Muscle layer of colon (tissue), 2 donors: ENCODE data around the gene MINAR1.
A peak's percentile ranks its signal among the peaks of the same experiment; 100 is the strongest.
"Not testable (repeated sequence)": the region's sequence is repeated elsewhere in the genome, so short reads cannot be mapped to it uniquely, and the experiment has no call there.

Experiments
- H3K27ac ChIP-seq: one replicate; pipeline ENCODE4 v1.7.0; 2013; ENCODE audit warnings: low read depth, mild to moderate bottlenecking, low read length, moderate library complexity
- H3K27me3 ChIP-seq, 2 donors: one replicate each; pipeline ENCODE4 v1.7.0; 2013; ENCODE audit warnings: low read length in 2 of 2, mild to moderate bottlenecking in 2 of 2; ENCODE audit not compliant: insufficient read depth in 2 of 2, control insufficient read depth in 1 of 2
- H3K36me3 ChIP-seq: one replicate; pipeline ENCODE4 v1.7.0; 2013; ENCODE audit warnings: mild to moderate bottlenecking, low read length; ENCODE audit not compliant: insufficient read depth
- H3K4me1 ChIP-seq: one replicate; pipeline ENCODE4 v1.7.0; 2013; ENCODE audit warnings: mild to moderate bottlenecking, low read length; ENCODE audit not compliant: insufficient read depth
- H3K4me3 ChIP-seq, 2 donors: one replicate each; pipeline ENCODE4 v1.7.0; 2013; ENCODE audit warnings: low read length in 2 of 2, low read depth in 1 of 2, mild to moderate bottlenecking in 1 of 2, moderate library complexity in 1 of 2
- H3K9ac ChIP-seq: one replicate; pipeline ENCODE4 v1.7.0; 2013; ENCODE audit warnings: low read length
- H3K9me3 ChIP-seq: one replicate; pipeline ENCODE4 v1.7.0; 2013; ENCODE audit warnings: mild to moderate bottlenecking, low read length
- donor health status: abdominal sarcoma.
- donor health status: Adenocarcinoma of cecum.

Gene MINAR1

DNA sequence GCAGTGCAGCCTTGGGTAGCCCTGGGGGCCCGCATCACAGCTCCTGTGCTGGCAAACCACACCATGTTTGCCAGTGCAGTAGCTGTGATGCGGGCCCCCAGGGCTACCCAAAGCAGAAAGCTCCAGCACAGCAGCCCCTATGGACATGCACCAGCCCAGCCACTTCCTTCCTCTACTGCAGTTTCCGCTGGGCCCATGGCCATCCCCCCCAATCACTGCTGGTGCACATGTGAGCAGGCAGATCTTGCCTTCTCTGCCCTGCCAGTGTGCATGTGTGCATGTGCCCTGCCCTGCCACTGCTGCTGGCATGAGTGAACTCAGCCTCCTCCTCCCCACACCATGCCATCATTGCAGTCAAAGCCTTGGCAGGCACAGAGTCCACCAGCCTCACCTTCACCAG is 20.1 kb upstream of the MINAR1 start:
- H3K4me3 ChIP-seq = no peak overlapping the region
- H3K4me1 ChIP-seq = no peaks in the 10 kb centered on the region
- no peak overlapping the region for H3K27ac ChIP-seq

DNA sequence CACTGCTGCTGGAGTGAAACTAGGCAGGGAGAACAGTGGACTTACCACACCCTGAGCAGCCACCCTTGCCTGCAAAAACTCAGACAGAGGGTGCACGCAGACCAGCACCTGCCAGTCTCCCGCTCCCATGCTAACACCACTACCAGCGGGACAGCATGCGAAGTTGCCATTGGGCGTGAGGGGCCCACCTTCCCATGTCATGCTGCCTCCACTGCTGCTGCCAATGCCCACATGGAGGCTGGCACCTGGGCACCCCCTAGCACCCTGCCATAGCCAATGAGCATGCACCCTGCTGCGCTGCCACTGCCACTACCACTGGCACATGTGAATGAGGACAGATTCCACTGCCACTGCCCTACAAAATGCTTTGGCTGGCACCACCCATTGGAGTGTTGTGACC is 19.7 kb upstream of the MINAR1 start:
- no peaks in the 10 kb centered on the region for H3K36me3 ChIP-seq
- H3K27ac ChIP-seq = no peak overlapping the region
- no peaks in the 10 kb centered on the region for H3K27me3 ChIP-seq
- H3K9ac ChIP-seq = no peak overlapping the region
- H3K4me1 ChIP-seq = no peaks in the 10 kb centered on the region
- no peaks in the 10 kb centered on the region for H3K9me3 ChIP-seq
- no peak overlapping the region for H3K4me3 ChIP-seq

More for the DNA sequence above, 20.1 kb upstream of the MINAR1 start:
- H3K9ac ChIP-seq = no peak overlapping the region
- H3K9me3 ChIP-seq = no peaks in the 10 kb centered on the region
- H3K27me3 ChIP-seq = no peaks in the 10 kb centered on the region
- no peaks in the 10 kb centered on the region for H3K36me3 ChIP-seq

DNA sequence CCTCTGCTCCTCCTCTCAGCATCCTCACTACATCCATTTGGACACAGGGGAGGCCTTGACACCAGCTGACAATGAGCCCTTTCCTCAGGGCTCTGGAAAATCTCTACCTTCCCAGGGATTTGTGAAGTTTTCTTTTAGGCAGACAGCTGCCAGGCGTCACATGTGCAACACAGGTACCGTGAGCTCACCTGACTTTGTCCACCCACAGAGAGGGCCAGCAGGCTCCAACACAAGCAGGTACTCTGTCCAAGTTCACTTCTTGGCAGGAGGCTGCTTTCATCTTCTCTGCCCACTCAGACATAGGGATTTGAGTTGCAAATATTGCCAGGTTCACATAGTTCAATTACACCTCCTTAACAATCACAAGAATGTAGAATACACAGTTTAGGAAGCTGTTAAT is 15.3 kb upstream of the MINAR1 start:
- Histone ChIP-seq H3K9me3 (no peaks in the 10 kb centered on the region), H3K4me3 (no peak overlapping the region), H3K4me1 (no peaks in the 10 kb centered on the region), H3K27ac (no peak overlapping the region), H3K36me3 (no peaks in the 10 kb centered on the region), H3K27me3 (peaks cover 0 to 5% of the 10 kb centered on the region in 2 donors), H3K9ac (no peak overlapping the region)

DNA sequence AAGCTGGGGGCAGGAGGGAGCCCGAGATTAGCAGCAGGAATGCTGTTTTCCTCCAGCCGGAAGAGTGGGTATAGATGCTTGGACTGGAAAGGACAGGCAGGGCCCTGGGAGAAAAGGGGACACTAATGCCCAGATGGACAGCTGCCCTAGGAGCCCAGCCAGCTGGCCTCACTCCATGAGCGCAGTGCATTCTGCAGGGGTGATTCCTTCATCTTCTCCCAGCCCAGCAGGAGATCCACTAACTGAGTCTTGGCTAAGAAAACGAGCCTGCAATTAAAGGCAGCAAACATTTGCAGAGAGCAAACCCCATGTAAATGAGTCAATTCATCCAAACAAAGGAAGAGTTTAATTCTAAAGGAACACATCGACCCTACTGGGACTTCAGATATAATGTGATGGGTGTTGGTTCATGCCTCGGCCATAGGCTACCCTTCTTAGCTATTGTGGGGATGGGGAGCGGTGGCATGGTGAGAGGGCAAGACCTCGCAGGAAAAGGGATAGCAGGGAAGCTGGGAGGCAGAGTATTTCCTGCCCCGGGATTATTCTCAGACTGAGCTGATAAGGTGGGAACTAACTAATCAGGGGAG is 13.3 kb upstream of the MINAR1 start:
- no peak overlapping the region for H3K4me3 ChIP-seq
- H3K4me1 ChIP-seq = no peaks in the 10 kb centered on the region
- H3K9me3 ChIP-seq = no peaks in the 10 kb centered on the region
- H3K27me3 ChIP-seq = peaks cover 0 to 5% of the 10 kb centered on the region in 2 donors
- H3K27ac ChIP-seq = no peak overlapping the region
- H3K9ac ChIP-seq = no peak overlapping the region
- H3K36me3 ChIP-seq = no peaks in the 10 kb centered on the region

DNA sequence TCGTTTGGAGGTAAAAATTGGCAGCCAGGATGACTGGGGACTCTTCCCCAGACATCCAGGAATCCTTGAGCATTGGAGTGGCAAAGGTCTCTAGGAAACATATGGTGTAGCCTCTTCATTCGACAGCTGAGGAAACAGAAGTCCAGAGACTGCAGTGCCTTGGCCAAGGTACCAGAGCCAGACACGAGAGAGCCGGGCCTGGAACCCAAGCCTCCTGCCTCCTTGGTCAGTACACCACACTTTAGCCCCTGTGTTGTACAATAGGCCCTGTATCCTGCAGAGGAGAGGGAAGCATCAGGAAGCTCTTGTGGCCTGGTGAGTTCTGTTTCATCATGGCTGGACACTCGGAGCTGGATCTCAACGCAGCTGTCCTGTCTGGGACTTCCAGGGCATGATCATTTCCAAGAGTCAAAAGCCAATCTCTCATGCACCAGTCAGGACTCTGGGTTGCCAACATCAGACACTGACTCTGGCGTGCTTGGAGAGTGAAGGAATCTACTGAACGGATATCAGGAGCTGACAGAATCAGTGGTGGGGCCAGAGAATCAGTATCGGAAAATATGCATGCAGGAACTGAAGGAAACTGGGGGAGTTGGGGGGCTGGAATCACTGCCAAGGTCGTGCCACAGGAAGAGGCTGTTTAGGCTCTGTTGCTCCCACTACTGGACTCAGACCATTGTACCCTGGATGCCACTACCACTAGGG is 6.4 kb upstream of the MINAR1 start:
- no peak overlapping the region for H3K27ac ChIP-seq
- no peaks in the 10 kb centered on the region for H3K36me3 ChIP-seq
- no peak overlapping the region for H3K4me3 ChIP-seq
- no peaks in the 10 kb centered on the region for H3K4me1 ChIP-seq
- no peaks in the 10 kb centered on the region for H3K9me3 ChIP-seq
- no peak overlapping the region for H3K9ac ChIP-seq
- H3K27me3 ChIP-seq = peaks cover 11% of the 10 kb centered on the region in 2 donors

DNA sequence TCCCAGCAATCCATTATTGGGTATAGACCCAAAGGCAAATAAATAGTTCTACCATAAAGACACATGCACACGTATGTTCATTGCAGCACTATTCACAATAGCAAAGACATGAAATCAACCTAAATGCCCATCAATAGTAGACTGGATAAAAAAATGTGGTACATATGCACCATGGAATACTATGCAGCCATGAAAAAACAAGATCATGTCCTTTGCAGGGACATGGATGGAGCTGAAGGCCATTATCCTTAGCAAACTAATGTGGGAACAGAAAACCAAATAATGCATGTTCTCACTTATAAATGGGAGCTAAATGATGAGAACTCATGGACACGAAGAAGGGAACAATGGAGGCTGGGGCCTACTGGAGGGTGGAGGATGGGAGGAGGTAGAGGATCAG is 5.2 kb upstream of the MINAR1 start:
- H3K4me1 ChIP-seq, H3K4me3 ChIP-seq, H3K27ac ChIP-seq, H3K9ac ChIP-seq, H3K36me3 ChIP-seq, H3K9me3 ChIP-seq: not testable (repeated sequence)
- H3K27me3 ChIP-seq = peaks cover 16 to 22% of the 10 kb centered on the region in 2 donors

DNA sequence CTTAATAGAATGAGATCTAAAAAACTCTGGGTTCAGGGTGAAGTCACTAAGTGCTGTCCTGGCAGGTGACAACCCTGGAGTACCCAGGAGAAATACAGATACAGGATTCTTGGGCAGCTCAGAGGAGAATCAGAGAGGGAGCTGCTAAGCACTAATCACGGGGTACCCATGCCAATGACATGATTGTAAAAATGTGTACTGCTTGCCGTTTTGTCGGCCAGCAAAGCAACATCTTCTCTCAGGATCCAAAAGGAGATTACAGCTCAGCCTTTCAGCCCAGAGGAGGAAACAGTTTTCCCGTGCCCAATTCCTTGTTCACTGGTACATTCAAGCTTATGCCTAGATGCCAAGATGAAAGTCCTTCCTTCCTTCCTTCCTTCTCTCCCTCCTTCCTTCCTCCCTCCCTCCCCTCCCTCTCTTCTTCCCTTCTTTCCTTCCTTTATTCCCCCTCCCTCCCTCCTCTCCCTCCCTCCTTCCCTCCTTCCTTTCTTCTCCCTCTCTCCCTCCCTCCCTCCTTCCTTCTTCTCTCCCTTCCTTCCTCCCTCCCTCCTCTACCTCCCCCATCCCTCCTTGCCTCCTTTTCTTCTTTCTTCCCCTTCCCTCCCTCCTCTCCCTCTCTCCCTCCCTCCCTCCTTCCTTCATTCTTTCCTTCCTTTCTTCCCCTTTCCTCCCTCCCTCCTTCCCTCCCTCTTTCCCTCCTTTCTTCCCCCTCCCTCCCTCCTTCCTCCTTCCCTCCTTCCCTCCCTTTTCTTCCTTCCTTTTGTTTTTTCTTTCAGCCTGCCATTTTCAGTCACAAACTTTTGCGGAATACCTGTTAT is 4.1 kb upstream of the MINAR1 start:
- Histone ChIP-seq H3K4me1 (peaks cover 5% of the 10 kb centered on the region), H3K27me3 (peaks cover 16 to 33% of the 10 kb centered on the region in 2 donors), H3K27ac (no peak overlapping the region), H3K9ac (no peak overlapping the region), H3K36me3 (no peaks in the 10 kb centered on the region), H3K4me3 (no peak overlapping the region), H3K9me3 (no peaks in the 10 kb centered on the region)

DNA sequence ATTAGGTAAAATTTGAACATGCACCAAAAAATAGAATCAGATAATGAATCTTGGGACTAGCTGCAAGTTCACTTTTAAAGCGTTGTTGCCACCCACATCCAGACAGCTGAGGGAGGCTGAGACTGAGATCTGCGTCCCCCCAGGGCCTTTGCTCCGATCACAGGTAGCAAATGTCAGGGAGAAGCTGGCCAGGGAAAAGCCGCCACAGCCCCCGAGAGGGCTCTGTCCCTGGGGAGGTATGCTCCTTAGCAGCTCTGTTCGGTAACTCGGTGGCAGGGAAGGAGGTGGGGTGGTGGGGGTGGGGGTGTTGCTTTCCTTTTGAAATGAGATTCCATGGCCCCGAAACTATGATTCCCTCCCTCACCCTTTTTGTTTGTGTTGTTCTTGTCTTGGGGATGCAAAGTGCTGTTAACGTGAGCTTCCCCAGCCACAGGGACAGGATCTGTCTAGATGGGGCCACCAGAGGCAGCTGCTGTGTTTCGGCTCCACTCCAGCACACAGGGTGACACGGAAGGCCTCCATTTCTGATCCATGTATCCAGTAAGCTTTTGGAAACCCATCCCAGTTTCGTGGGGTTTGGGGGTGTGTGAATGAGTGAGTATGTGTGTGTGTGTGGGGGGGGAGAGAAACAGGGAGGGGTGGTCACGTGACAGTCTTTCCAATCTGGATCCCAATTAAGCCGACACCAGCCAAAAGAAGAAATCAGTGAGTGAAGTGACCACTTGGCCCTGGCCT is 1.1 kb upstream of the MINAR1 start:
- Histone ChIP-seq H3K9me3 (no peaks in the 10 kb centered on the region), H3K27ac (no peak overlapping the region), H3K4me1 (peaks cover 5% of the 10 kb centered on the region), H3K9ac (no peak overlapping the region), H3K4me3 (no peak overlapping the region), H3K36me3 (no peaks in the 10 kb centered on the region), H3K27me3 (peaks cover 16 to 44% of the 10 kb centered on the region in 2 donors)

DNA sequence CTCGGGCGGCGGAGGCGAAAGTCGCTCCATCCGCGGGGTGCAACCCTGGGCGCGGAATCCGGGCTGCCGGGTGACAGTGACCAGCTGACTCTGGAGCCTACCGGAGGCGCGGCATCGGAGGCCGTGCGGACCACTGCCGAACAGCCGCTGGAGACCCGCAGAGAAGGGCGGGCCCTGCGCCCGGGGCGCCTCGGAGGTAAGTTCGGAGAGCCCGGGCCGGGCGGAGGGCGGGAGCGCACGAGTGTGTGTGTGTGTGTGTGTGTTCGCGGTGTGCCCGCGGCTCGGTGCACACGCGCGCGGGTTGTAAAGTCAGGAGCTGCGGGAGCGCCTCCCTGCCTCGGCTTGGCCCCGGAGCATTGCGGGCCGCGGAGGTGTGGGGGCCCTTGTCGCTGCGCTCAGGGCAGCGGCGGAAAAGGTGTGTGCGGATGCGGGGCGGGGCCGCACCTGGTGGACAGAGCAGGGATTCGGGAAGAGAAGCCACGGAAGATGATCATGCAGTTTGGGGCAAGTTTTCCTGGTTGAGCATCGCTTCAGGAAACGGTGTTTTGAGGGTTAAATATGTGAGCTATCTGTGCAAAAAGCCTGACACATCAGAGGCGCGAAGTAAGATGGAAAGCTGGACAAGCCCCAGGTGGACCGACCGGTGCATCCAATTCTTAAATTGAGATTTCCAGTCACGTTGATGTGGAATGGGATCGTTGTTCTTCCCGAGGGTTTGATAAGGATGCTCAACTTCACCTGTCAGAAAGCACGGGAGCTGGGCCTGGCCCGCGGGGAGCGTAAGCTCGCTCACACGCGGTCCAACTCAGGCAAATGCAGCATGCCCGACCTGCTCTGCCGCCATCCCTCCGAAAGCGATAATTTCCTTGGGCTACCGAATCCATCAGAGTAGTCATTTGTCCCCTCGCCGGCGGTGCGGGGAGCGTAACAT is 474 bp downstream of the MINAR1 start:
- peaks cover 16 to 44% of the 10 kb centered on the region in 2 donors for H3K27me3 ChIP-seq
- H3K27ac ChIP-seq = no peak overlapping the region

DNA sequence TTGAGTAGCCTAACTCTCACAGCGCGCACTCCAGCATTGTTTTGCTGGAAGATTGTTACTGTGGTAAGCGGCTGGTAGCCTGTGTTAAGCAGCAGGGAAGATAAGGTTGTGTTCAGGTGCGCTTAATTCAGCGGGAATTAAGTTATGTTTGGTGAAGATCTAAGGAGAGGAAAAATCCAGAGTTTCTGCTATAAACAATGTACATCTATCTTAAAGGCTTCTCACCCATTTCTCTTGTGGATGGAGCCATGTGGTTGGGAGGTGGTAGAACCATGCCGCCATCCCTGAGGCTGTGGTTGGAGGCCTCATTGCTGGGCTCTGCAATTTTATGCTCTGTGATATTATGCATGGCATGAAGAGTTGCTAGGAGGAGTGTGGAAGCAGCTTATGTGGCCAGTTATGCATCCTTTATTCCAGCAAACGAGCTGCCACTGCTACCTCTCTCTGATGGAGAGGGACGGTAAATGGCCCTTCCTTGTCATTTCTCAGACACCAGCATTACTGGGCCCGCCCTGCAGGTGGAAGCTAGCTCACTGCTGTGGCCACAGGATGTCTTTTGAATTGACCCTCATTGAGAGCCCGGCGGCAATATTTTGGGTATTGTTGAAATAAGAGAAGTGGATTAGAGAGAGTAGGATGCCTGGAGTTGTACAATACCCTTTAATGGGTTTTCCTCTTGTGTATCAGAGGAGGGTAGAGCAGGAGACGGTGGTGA is 1.3 kb downstream of the MINAR1 start:
- Histone ChIP-seq H3K27me3 (peaks cover 16 to 44% of the 10 kb centered on the region in 2 donors), H3K36me3 (no peaks in the 10 kb centered on the region), H3K9ac (no peak overlapping the region), H3K4me3 (no peak overlapping the region), H3K9me3 (no peaks in the 10 kb centered on the region), H3K27ac (no peak overlapping the region), H3K4me1 (peaks cover 5% of the 10 kb centered on the region)

More for the DNA sequence above, 474 bp downstream of the MINAR1 start:
- H3K9ac ChIP-seq = no peak overlapping the region
- peaks cover 5% of the 10 kb centered on the region for H3K4me1 ChIP-seq
- H3K4me3 ChIP-seq = peak overlapping the region in 1 of 2 donors; percentile 27
- H3K9me3 ChIP-seq = no peaks in the 10 kb centered on the region
- no peaks in the 10 kb centered on the region for H3K36me3 ChIP-seq
